Measurements from ENCODE around the gene ZNF280B. TPM values are rescaled to one million over a fixed set of nuclear protein-coding genes. Genes with fewer than 3 reads are reported as not detected.

ZNF280B gene
- polyA plus RNA-seq, 1 donor from 2014 or later = 0.98 TPM

- no peaks in the 10 kb centered on the region for H3F3A ChIP-seq (ENCODE audit: insufficient read depth, low read length, poor library complexity, severe bottlenecking)
Measured at GRCh38 chr22:22452996-22453686, 55.4 kb downstream of the ZNF280B start.

GRCh38 chr22:22452211-22452610, 56.3 kb downstream of the ZNF280B start:
- Histone ChIP-seq H3K4me2 (ENCODE audit: low read length) (no peak overlapping the region), H3K27me3 (ENCODE audit: insufficient read depth, low read depth, low read length) (no peaks in the 10 kb centered on the region), H3K9me2 (ENCODE audit: insufficient read depth, low read length) (no peaks in the 10 kb centered on the region), H2AFZ (ENCODE audit: low read depth, low read length) (no peak overlapping the region), H3K36me3 (ENCODE audit: insufficient read depth, low read length) (no peaks in the 10 kb centered on the region), H3K4me3 (ENCODE audit: low read length) (no peak overlapping the region), H3K27ac (ENCODE audit: low read length) (no peak overlapping the region), H3K9me3 (ENCODE audit: low read length) (no peaks in the 10 kb centered on the region), H3K9ac (ENCODE audit: low read length) (no peak overlapping the region), H3F3A (ENCODE audit: insufficient read depth, low read length, poor library complexity, severe bottlenecking) (no peaks in the 10 kb centered on the region), H3K79me2 (replicated peaks; ENCODE audit: insufficient read depth, low read length) (no peaks in the 10 kb centered on the region), H4K20me1 (ENCODE audit: insufficient read depth) (no peaks in the 10 kb centered on the region)
- no peak for TF ChIP-seq CTCF (IDR thresholded peaks at IDR 0.05; ENCODE audit: poor library complexity, severe bottlenecking)

More at GRCh38 chr22:22452996-22453686, 55.4 kb downstream of the ZNF280B start:
- H3K27me3 ChIP-seq (ENCODE audit: insufficient read depth, low read depth, low read length) = no peaks in the 10 kb centered on the region
- H3K79me2 ChIP-seq (replicated peaks; ENCODE audit: insufficient read depth, low read length) = no peaks in the 10 kb centered on the region
- TF ChIP-seq EP300 (conservative IDR thresholded peaks at IDR 0.05; ENCODE audit: poor library complexity, severe bottlenecking) = no peak
- no peak for TF ChIP-seq CTCF (IDR thresholded peaks at IDR 0.05; ENCODE audit: poor library complexity, severe bottlenecking)
- no peak for TF ChIP-seq SMC3 (conservative IDR thresholded peaks at IDR 0.05; ENCODE audit: poor library complexity)
- no peak for TF ChIP-seq RAD21 (conservative IDR thresholded peaks at IDR 0.05)
- no peak for TF ChIP-seq TAF1 (IDR thresholded peaks at IDR 0.05; ENCODE audit: low read depth)
- TF ChIP-seq REST (IDR thresholded peaks at IDR 0.05; ENCODE audit: borderline replicate concordance) = no peak
- no peak for TF ChIP-seq POLR2AphosphoS5 (IDR thresholded peaks at IDR 0.05)
- TF ChIP-seq MXI1 (conservative IDR thresholded peaks at IDR 0.05; ENCODE audit: poor library complexity, severe bottlenecking) = no peak
- TF ChIP-seq EZH2 (IDR thresholded peaks at IDR 0.05; ENCODE audit: borderline replicate concordance, insufficient read depth, low read length, poor library complexity, severe bottlenecking) = no peak
- no peak overlapping the region for H3K4me3 ChIP-seq (ENCODE audit: low read length)
- H3K4me2 ChIP-seq (ENCODE audit: low read length) = no peak overlapping the region
- no peaks in the 10 kb centered on the region for H3K9me2 ChIP-seq (ENCODE audit: insufficient read depth, low read length)
- H3K36me3 ChIP-seq (ENCODE audit: insufficient read depth, low read length) = no peaks in the 10 kb centered on the region
- no peaks in the 10 kb centered on the region for H3K9me3 ChIP-seq (ENCODE audit: low read length)
- no peak overlapping the region for H3K27ac ChIP-seq (ENCODE audit: low read length)
- H3K9ac ChIP-seq (ENCODE audit: low read length) = no peak overlapping the region
- no peak overlapping the region for H2AFZ ChIP-seq (ENCODE audit: low read depth, low read length)
- H4K20me1 ChIP-seq (ENCODE audit: insufficient read depth) = no peaks in the 10 kb centered on the region

All from neural cell (in vitro differentiated cells).